ENCODE measurements around the gene MAML1. TPM values are rescaled to one million over a fixed set of nuclear protein-coding genes. Genes with fewer than 3 reads are reported as not detected.
"Not testable (repeated sequence)": the region's sequence is repeated elsewhere in the genome, so short reads cannot be mapped to it uniquely, and the experiment has no call there.

MAML1 gene
- polyA plus RNA-seq (6.8 and 8.4 TPM in 2 replicates), polyA minus RNA-seq (21.8 and 22.9 TPM in 2 replicates)

GRCh38 chr5:179732412-179732917 lies at the start of gene MAML1:
Gene MAML1, plus strand, starts transcription at chr5:179732822. Its CDS starts 291 bp downstream, at chr5:179733113.
- H3K79me2 ChIP-seq (replicated peaks; ENCODE audit: insufficient read depth, low read length), result peaks cover 40% of the 10 kb centered on the region

GRCh38 chr5:179689212-179689611 lies 43.4 kb upstream of the MAML1 start:
- not testable (repeated sequence) for H4K20me1 ChIP-seq (ENCODE audit: insufficient read depth); H3F3A ChIP-seq (ENCODE audit: insufficient read depth, low read length, poor library complexity, severe bottlenecking); H3K4me2 ChIP-seq (ENCODE audit: low read length); H3K27ac ChIP-seq (ENCODE audit: low read length); H3K9me3 ChIP-seq (ENCODE audit: low read length); H3K4me3 ChIP-seq (ENCODE audit: low read length); H3K27me3 ChIP-seq (ENCODE audit: insufficient read depth, low read depth, low read length); H3K9ac ChIP-seq (ENCODE audit: low read length); H2AFZ ChIP-seq (ENCODE audit: low read depth, low read length); H3K9me2 ChIP-seq (ENCODE audit: insufficient read depth, low read length); H3K36me3 ChIP-seq (ENCODE audit: insufficient read depth, low read length); H3K79me2 ChIP-seq (replicated peaks; ENCODE audit: insufficient read depth, low read length)

More at GRCh38 chr5:179732412-179732917, at the start of gene MAML1:
- H3K4me2 ChIP-seq (ENCODE audit: low read length), result peak within 1 kb of the TSS; percentile 84
- H3K9me3 ChIP-seq (ENCODE audit: low read length), result no peaks in the 10 kb centered on the region
- peak within 1 kb of the TSS; percentile 86 for H3K27ac ChIP-seq (ENCODE audit: low read length)
- peak within 1 kb of the TSS; percentile 91 for H3K4me3 ChIP-seq (ENCODE audit: low read length)
- peak within 1 kb of the TSS; percentile 6 for H2AFZ ChIP-seq (ENCODE audit: low read depth, low read length)
- H3K9me2 ChIP-seq (ENCODE audit: insufficient read depth, low read length), result no peaks in the 10 kb centered on the region
- peaks cover under 1% of the 10 kb centered on the region for H4K20me1 ChIP-seq (ENCODE audit: insufficient read depth)
- H3K9ac ChIP-seq (ENCODE audit: low read length), result peak within 1 kb of the TSS; percentile 91
- peaks cover 4% of the 10 kb centered on the region for H3F3A ChIP-seq (ENCODE audit: insufficient read depth, low read length, poor library complexity, severe bottlenecking)
- peaks cover 10% of the 10 kb centered on the region for H3K36me3 ChIP-seq (ENCODE audit: insufficient read depth, low read length)
- H3K27me3 ChIP-seq (ENCODE audit: insufficient read depth, low read depth, low read length), result no peaks in the 10 kb centered on the region
- no peak for TF ChIP-seq MXI1 (conservative IDR thresholded peaks at IDR 0.05; ENCODE audit: poor library complexity, severe bottlenecking)
- peak; percentile 92 for TF ChIP-seq POLR2AphosphoS5 (IDR thresholded peaks at IDR 0.05)
- TF ChIP-seq EP300 (conservative IDR thresholded peaks at IDR 0.05; ENCODE audit: poor library complexity, severe bottlenecking), result no peak
- no peak for TF ChIP-seq SMC3 (conservative IDR thresholded peaks at IDR 0.05; ENCODE audit: poor library complexity)
- TF ChIP-seq REST (IDR thresholded peaks at IDR 0.05; ENCODE audit: borderline replicate concordance), result peak; percentile 96
- TF ChIP-seq EZH2 (IDR thresholded peaks at IDR 0.05; ENCODE audit: borderline replicate concordance, insufficient read depth, low read length, poor library complexity, severe bottlenecking), result no peak
- TF ChIP-seq TAF1 (IDR thresholded peaks at IDR 0.05; ENCODE audit: low read depth), result peak; percentile 100
- no peak for TF ChIP-seq RAD21 (conservative IDR thresholded peaks at IDR 0.05)
- no peak for TF ChIP-seq CTCF (IDR thresholded peaks at IDR 0.05; ENCODE audit: poor library complexity, severe bottlenecking)

Data from neural cell (in vitro differentiated cells).